HEK293T (cell line): ENCODE data around the gene TMEM39A.

Experiments
- BHLHE40 ChIP-seq: fragments of 450-650 bp; IDR thresholded peaks from 2 replicates; pipeline ENCODE4 v1.6.1; 2016; ENCODE audit warnings: mild to moderate bottlenecking, moderate library complexity, borderline replicate concordance
- FOXA1 ChIP-seq: fragments of 450-650 bp; IDR thresholded peaks from 2 replicates; pipeline ENCODE4 v1.6.1; 2016; ENCODE audit warnings: mild to moderate bottlenecking
- FOXK2 ChIP-seq: fragments of 450-650 bp; IDR thresholded peaks from 2 replicates; pipeline ENCODE4 v1.6.1; 2016; ENCODE audit warnings: mild to moderate bottlenecking
- FOXM1 ChIP-seq: fragments of 450-650 bp; IDR thresholded peaks from 2 replicates; pipeline ENCODE4 v1.6.1; 2017; ENCODE audit warnings: mild to moderate bottlenecking, borderline replicate concordance
- HDGF ChIP-seq: fragments of 450-650 bp; IDR thresholded peaks from 2 replicates; pipeline ENCODE4 v1.6.1; 2017; ENCODE audit warnings: antibody characterized with exemption, borderline replicate concordance
- NFRKB ChIP-seq: fragments of 450-650 bp; IDR thresholded peaks from 2 replicates; pipeline ENCODE4 v1.6.1; 2016; ENCODE audit warnings: mild to moderate bottlenecking, moderate library complexity
- SP1 ChIP-seq: fragments of 450-650 bp; IDR thresholded peaks from 2 replicates; pipeline ENCODE4 v1.6.1; 2017
- SUZ12 ChIP-seq: fragments of 450-650 bp; IDR thresholded peaks from 2 replicates; pipeline ENCODE4 v1.6.1; 2016; ENCODE audit warnings: mild to moderate bottlenecking
- TARDBP ChIP-seq: fragments of 450-650 bp; IDR thresholded peaks from 2 replicates; pipeline ENCODE4 v1.6.1; 2016
- ZNF384 ChIP-seq: fragments of 450-650 bp; IDR thresholded peaks from 2 replicates; pipeline ENCODE4 v1.6.1; 2016

GRCh38 chr3:119409844-119410243 is 53.6 kb downstream of the TMEM39A start:
- TF ChIP-seq SP1 (no peak), TARDBP (no peak), SUZ12 (no peak), NFRKB (no peak), FOXM1 (no peak), HDGF (no peak), ZNF384 (no peak), FOXA1 (no peak), BHLHE40 (no peak), FOXK2 (no peak)
